Activated CD4-positive, CD25-positive, alpha-beta regulatory T cell treated with anti-CD3 and anti-CD28 coated beads, Interleukin-2, amount 50 U/mL, for 72 hours (primary cell): Measurements from ENCODE around the gene RRP8.

Experiments
- DNase-seq: peaks from one replicate; pipeline ENCODE4 v3.0.0; 2021

Gene RRP8

DNA sequence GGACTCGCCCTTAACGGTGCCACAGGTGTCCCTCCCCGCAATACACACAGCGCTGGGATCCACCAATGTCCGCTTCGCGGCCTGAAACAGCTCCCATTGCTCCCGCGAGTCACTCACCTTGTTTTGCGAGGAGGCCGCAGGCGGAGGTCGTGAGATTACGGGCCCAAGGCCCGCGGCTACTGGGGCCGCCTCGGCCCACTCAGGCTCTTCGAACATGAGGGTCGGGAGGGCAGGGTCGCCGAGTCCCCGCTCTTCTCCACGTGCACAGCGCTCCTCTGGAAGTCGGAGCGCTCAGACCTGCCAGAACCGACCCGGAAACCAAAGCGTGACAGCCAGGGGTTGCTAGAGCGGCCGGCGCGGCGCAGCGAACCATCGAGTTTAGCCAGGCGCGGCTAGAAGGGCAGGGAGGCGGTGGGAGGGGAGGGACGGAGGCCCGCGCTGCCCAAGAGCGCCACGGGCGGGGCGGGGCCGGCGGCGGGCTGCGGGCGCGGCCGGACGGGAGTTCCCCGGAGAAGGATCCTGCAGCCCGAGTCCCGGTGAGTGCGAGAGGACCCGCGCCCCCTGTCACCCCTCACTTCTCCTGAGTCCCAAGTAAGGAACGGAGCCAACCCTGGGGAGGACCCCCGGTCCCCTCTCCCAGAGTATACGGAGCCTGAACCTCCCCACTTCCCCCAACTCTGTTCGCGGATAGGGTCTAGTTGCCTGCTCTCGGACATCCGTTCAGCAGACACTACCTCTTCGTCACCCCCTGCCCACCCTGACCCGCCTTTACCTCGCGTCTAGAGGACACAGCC, at the start of gene RRP8, which contains the start of gene ILK:
RRP8 (minus strand) TSS at position 330 of the 794 bp plus-strand sequence; CDS start at position 216, 114 bp downstream.
ILK (plus strand) TSS at position 488 of the 794 bp plus-strand sequence. CDS start 498 bp downstream, outside the sequence.
- DNase-seq: peak; percentile 85

DNA sequence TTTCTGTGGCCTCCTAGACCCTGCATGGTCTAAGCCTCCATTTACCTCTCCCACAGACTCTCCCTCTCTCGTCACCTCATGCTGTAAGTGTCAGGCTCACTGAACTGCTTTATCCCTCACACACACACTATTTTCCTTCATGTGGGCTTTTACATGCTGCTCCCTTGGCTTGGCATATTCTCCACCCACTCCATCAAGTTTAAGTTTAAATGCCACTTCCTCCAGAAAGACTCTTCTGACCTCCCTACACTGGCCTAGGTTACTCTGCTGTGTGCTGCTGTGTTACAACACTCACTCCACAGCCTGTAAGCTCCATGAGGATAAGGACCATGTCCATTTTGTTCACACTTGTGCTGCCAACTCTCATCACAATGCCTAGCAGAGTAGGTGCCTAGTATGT, 49.7 kb upstream of the RRP8 start:
- DNase-seq: no peak

DNA sequence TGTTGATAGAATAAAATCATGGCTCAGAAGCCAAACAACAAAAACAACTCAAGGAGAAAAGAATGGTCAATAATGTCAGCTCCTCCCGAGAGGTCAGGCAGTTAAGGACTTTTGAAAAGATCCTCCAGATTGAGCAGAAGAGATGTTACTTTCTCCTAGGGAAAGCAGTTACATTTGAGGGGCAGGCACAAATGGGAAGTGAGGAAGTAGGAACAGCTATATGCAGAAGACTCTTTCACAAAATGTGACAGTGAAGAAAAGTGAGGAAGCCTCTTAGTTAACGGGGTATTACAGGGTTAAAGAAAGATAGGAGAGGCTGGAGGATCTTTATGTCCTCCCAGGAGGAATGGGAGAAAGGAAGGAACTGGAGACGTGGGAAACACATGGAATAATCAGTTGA, 48.8 kb upstream of the RRP8 start:
- no peak for DNase-seq

DNA sequence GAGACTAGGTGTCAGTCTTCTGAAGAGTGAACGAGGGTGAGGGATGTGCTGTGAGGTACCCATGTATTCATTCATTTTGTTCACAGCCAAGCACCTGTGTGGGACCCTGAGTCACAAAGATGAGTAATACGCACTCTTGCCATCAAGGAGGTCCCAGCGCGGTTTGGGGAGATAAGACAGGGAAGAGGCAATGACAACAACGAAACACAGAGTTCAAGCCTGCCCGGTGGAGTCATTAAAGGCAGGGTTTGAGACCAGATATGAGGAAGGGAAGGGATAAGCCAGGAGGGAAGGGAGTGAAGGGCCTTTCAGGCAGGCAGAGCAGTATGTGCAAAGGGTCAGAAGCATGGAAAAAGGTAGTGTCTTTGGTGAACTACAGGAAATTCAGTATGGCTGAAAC, 47.6 kb upstream of the RRP8 start:
- no peak for DNase-seq

DNA sequence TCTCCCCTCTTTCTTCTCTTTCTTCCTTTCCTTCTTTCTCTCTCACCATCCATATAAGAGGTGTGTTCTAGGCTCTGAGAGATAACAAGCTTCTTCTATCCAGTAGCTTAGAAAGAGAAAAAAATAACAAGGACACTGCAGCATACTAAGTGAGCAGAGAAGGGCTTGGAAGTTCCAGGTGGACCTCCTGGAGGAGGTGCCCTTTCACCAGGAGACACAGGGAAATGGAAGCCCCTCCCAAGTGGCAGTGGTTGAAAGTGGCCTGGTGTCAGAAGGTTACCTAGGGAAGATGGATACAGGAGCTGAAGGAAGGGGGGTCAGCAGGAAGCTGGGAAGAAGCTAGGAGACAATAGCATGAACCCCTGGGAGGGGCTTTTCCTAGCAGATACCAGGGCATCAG, 46.7 kb upstream of the RRP8 start:
- no peak for DNase-seq

DNA sequence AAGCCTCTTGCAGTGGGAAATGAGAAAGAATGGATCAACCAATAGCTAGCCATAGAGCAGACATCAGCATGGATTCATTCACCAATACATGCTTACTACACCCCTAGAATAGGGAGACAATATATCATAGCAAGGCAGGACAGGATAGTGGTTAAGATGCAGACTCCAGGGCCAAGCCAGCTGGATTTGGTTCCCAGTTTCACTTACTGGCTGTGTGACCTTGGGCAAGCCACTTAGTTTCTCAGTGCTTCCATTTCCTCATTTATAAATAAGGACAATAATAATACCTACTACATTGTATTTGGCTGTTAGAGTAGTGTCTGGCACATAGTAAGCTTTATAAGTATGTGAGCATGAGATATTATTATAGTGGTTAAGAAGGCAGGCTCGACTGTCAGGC, 45.1 kb upstream of the RRP8 start:
- DNase-seq: no peak

DNA sequence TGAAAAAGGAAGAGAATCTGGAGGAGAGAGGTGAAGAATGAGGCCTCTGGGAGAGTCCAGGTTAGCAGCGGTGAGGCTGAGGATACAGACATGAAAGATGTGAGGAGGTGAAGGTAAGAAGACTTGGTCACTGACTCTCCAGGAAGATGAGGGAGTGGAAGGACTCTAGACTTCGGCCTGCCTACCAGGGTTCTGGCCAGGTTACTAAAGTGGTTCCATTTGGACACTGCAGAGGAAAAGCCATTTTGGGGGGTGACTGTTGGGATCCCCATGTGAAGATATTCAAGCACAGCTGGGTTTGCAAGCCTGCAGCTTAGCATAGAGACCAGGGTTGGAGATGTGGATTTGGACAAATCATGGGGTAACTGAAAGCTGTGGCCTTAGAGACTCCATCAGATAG, 44.4 kb upstream of the RRP8 start:
- no peak for DNase-seq

DNA sequence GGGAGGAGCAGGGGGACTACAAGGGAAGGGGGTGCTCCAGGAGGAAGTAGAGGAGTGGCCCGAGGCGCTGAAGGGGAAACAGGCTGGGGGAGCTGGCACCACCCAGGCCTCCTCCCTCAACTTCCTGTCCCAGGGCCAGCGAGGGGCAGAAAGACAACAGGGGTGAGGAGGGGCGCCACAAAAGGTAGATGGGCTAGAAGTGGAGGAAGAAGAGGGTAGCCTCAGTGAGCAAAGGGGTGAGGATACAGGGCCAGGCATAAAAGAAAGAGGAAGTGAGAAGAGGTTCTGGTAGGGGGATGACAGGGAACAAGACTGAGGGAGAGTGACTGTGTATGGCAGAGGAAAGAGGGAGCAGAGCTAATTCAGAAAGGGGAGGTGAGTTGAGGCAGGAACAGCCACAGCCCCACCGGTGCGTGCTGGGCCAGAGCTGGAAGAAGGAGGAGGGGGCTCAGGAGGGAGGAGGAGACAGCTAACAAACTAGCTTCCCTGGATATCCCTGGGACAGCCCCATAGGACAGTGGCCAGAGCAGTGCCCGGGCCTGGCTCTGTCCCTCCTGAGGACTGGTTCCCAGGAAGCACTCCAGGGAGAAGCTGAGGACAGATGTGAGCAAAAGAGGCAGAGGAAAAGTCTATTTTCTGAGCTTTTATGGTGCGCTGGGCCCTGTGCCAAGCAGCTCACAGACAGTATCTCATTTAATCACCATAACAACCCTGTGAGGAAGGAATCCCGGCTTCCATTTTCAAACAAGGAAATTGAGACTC, 43.7 kb upstream of the RRP8 start:
- peak; percentile 53 for DNase-seq

DNA sequence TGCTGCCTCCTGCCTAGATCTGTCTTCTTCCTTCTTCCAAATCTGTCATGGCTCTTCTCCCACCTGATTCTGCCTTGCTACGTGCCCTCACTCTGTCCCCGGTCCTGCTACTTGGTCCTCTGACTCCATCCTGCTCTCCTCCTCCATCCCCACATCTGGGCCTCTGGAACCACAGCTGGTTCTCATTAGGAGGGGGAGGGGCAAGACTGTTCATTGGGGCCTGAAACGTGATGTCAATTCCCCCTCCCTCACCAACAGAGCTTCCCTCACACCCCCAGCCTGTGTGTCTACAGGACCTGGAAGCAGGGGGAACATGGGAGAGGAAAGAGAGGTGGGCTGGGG, 43.1 kb upstream of the RRP8 start:
- DNase-seq: no peak

DNA sequence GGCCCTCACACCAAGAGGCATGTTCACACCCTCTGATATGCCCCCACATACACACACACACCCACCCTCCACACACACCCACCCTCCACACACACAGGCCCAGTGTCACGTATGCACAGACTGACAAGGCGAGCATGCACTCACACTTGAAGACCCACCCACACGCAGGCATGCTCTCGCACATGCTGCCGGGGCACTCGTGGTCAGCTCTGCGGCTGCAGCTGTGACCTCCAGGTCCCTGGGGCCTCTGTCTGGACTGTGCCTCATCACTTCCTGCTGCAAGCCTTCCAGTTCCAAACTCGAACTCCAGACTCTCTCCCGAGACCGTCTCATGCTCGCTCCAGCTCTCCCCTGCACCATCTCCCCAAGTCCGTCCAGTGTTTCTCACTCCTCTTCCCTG, 42.7 kb upstream of the RRP8 start:
- no peak for DNase-seq

DNA sequence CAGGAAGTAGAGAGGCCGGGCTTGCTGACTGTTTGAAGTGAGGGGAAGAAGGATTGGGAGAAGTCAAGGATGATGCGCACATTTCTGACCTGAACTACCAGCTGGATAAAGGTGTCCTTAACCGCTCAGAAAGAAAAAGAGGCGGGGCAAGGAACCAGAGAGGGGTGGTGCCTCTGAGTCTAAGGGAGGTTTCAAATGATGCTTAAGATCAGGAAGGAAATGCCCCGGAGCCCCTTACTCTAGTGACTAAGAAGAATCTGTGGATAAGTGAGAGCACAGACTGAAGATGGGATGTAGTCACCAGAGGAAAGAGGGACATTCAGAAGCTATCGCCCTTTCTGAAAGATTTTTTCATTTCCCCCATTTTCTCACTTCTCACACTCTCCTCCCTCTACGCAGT, 39.5 kb upstream of the RRP8 start:
- DNase-seq: no peak

DNA sequence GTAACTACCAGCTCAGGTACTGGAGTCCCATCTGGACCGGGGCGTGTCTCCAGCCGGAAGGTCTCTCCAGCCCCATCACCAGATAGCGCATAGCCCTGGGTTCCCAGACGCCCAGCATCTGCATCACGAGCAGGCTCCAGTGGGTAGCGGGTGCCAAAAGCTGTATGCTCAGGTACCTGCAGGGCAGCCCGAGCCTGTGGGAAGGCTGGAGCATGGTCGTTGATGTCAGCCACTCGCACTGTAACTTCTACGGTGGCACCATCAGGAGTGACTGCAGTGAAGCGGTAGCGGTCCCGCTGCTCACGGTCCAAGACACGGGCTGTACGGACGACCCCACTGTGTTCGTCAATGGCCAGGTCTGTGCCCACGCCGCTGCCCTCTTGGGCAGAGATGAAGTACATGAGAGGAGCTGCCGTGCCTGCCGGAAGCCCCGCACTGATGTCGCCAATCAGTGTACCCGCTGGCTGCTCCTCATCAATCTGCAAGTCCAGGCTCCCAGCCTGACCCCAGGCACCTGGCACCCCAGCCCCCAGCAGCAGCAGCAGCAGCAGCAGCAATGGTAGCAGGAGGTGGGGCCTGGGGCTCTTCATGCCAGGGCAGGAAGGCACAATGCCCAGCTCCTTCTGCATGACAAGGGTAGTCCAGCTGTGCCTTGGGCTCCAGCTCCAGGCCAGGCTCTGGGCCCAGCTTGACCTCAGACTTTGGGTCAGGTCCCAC, 37.7 kb upstream of the RRP8 start:
- DNase-seq: no peak

DNA sequence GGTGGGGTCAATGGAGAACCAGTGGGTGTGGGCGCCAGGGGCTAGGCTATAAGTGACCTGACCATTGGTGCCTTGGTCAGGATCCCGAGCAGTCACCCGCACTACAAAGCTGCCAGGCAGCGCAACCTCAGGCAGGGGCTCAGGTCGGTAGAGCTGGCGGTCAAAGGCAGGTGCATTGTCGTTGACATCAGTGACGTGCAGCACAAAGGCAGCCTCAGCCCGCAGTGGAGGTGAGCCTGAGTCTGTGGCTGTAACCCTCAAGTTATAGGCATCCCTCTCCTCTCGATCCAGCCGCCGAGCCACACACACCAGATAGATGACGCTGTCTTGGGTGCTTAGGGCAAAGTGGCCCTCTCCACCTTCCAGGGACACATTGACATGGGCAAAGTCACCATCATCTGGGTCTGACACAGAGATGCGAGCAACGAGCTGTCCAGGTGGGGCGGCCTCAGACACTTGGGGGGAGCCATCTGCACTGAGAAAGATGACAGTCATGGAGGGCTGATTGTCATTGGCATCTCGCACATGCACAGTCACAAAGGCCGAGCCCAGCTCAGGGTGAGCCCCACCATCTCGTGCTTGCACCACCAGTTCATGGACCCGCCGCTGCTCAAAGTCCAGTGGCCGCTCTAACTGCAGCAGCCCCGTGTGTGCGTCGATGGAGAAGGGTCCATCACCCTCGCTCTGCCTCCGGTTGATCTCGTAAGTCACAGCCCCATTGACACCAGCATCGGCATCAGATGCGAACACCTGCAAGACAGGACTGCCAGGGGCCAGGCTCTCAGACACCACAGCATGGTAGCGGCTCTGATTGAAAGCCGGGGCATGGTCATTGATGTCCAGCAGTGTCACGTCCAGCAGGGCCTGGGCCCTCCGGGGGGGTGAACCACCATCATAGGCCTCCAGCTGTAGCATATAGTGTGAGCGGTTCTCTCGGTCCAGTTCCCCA, 36.9 kb upstream of the RRP8 start:
- DNase-seq: no peak

DNA sequence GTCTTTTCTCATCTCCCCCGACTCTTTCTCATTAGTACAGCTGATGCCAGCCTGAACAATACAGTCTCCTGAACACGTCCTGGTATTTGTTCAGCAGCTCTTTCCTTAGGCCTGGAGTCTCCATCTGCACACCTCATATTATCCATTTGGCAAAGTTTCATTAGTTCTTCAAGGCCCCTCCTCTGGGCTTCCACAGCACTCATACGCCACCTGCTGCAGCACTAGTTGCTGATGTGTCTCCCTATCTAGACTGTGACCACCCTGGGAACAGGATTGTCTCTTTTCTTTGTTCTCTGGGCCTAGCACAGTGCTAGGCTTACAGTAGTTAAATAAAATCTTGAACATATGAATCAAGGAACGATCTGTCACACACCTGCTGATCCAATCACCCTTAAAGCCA, 35.0 kb upstream of the RRP8 start:
- DNase-seq: no peak

DNA sequence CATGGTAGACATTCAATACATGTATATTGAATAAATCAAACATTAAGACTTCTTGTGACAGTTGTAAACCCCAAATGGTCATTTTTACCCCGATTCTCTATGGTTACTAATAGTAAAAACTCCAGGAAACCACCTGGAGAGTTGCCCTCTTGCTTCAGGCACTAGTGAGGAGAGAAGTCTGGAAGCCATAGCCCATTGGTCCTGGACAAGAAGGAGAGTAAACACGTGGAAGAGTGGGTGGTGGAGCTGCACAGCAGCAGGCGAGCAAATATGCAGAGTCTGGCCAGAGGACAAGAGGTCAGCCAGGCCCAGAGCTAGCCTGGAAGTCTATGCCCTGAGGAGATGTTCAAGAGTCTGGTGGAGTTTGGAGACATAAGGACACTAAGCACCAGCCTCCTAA, 34.5 kb upstream of the RRP8 start:
- DNase-seq: no peak

DNA sequence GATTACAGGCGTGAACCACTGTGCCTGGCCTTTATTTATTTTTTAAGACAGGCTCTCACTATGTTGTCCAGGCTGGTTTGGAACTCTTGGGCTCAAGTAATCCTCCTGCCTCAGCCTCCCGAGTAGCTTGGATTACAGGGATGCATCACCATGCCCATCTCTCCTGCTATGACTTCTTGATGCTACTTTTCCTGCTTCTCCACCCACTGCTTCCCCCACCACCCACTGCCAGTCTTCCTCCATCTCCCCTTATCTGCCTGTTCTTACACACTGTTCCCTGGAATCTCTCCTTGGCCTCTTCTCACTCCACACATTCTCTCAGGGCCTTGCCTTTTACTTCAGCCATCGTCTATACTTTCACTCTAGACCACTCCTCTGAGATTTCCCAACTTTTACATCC, 33.1 kb upstream of the RRP8 start:
- DNase-seq: peak; percentile 16

DNA sequence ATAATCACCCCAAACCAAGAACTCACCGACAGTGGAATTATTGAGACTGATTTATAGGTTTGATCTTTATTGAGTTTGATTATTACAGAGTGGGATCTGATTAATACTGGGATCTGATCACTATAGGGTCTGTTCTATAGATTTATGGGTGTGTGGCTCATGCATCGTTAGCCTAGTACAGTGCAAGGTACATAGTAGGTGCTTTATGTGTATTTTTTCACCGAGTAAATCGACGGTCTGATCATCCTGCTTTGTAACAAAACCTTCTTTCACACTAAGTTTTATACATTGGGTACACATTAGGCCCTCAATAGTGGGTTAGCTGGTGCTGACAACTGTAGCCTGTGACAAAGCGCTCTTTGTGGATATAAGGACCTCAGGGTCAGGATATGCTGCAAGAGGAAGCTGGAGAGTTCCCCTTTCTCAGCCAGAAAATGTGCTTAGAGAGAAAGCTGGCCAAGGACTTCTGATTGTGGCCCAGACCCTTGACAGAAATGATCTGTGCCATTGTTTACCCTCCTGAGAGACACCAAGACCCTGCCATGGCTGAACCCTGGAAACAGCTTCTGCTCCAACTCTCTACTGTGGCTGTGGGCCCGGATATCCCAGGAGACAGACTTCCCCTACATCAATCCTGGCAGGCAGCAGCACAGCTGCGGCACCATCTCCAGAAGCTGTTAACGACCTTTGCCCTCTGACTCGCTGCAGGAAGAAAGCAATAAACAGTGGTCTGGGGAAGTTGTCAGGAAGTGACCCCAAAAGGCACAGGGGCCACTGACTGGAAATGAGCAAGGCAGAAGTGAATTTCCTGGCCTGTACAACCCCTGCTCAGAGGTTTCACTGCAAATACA, 31.9 kb upstream of the RRP8 start:
- DNase-seq: peak; percentile 22

DNA sequence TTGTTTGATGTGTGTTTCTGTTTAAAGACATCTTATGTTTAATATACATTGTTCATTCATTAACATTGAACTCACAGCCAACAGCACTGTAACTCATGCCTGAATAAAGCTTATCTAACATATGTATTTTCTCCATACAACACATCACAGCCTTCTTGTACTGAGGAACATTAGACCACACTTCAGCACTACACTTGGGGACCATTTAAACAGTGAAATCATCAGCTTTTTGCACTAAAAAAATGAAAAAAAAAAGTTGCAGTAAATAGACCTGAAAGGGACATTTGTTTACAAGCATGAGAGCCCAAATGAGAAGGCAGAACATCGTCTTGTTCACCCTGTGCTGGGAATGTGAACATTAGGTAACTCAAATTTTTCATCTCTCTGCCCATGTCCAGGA, 31.1 kb upstream of the RRP8 start:
- no peak for DNase-seq

DNA sequence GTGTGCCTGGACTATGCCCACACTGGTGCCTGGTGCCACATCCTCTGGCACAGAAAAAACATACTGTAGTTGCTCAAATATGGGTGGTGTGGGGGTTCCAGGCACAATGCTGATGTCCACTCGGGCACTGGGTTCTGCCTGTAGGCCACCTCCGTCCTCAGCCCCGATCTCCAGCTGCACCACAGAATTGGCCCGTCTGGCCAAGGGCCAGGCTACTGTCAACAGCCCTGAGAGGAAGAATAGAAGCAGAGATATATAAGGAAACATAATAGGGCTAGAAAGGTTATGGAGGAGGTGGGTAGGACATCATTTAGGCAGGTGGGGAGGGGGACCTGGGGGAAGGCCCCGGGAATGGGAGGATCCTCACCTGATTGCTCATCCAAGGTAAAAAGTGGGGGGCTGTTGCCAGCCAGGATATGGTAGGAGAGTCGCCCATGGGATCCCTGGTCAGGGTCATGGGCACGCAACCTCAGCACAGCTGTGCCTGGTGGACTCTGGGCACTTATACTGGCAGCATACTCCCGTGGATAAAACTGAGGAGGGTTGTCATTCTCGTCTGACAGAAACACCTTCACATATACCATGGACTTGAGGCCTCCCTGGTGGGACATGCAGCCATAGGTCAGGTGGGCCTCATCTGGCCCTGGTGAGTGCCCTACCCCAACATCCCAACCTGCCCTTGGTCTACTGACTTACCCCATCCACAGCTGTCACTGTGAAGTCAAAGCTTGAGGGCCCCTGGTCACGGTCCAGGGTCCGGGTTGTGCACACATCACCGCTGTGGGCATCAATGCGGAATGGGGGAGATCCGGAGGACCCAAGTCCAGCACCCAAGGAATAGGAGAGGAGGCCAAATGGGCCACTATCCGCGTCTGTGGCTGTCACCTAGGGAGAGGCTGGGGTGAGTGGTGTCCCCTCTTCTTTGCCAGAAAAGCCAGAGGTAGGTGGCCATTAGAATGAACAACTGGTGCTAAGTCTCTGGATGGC, 30.3 kb upstream of the RRP8 start:
- DNase-seq: peak; percentile 22
